ENCODE data around the gene GINS2. TPM values are rescaled to one million over a fixed set of nuclear protein-coding genes. Genes with fewer than 3 reads are reported as not detected.

The GINS2 gene
- total RNA-seq, 1 experiment from 2014 or later: 12.0 TPM

DNA sequence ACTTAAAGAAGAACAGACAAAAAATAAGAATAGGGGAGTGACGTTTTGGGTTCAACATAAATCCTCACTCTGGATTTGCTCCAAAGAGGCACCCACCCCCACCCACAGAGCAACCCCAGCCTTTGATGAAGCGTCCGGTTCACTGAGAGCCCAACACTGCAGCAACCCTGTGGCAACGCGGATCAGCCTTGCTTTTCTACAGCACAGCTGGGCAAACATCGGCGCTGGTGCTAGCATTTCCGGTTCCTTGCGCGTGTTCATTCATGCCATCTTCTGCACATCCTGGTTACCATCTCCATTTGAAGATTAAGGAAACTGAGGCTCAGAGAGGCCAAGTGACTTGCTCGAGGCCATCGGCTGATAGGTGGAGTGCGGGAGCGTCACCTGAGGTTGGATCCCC lies 8.7 kb upstream of the GINS2 start:
- no peak overlapping the region for H3K27ac ChIP-seq (ENCODE audit: low read length)
- TF ChIP-seq TCF7L2 (IDR thresholded peaks at IDR 0.05; ENCODE audit: low read depth, low read length): no peak
- no peak for TF ChIP-seq POLR2AphosphoS5 (IDR thresholded peaks at IDR 0.05; ENCODE audit: low read depth, low read length)
- TF ChIP-seq, protein P1, sequence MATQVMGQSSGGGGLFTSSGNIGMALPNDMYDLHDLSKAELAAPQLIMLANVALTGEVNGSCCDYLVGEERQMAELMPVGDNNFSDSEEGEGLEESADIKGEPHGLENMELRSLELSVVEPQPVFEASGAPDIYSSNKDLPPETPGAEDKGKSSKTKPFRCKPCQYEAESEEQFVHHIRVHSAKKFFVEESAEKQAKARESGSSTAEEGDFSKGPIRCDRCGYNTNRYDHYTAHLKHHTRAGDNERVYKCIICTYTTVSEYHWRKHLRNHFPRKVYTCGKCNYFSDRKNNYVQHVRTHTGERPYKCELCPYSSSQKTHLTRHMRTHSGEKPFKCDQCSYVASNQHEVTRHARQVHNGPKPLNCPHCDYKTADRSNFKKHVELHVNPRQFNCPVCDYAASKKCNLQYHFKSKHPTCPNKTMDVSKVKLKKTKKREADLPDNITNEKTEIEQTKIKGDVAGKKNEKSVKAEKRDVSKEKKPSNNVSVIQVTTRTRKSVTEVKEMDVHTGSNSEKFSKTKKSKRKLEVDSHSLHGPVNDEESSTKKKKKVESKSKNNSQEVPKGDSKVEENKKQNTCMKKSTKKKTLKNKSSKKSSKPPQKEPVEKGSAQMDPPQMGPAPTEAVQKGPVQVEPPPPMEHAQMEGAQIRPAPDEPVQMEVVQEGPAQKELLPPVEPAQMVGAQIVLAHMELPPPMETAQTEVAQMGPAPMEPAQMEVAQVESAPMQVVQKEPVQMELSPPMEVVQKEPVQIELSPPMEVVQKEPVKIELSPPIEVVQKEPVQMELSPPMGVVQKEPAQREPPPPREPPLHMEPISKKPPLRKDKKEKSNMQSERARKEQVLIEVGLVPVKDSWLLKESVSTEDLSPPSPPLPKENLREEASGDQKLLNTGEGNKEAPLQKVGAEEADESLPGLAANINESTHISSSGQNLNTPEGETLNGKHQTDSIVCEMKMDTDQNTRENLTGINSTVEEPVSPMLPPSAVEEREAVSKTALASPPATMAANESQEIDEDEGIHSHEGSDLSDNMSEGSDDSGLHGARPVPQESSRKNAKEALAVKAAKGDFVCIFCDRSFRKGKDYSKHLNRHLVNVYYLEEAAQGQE (IDR thresholded peaks at IDR 0.05; ENCODE audit: insufficient read depth in 1 of 2, low read depth in 2 of 2, low read length in 1 of 2): no peak
- no peak for TF ChIP-seq SIN3A (IDR thresholded peaks at IDR 0.05; ENCODE audit: borderline replicate concordance, insufficient read depth, low read depth, low read length)
- TF ChIP-seq, protein P2, sequence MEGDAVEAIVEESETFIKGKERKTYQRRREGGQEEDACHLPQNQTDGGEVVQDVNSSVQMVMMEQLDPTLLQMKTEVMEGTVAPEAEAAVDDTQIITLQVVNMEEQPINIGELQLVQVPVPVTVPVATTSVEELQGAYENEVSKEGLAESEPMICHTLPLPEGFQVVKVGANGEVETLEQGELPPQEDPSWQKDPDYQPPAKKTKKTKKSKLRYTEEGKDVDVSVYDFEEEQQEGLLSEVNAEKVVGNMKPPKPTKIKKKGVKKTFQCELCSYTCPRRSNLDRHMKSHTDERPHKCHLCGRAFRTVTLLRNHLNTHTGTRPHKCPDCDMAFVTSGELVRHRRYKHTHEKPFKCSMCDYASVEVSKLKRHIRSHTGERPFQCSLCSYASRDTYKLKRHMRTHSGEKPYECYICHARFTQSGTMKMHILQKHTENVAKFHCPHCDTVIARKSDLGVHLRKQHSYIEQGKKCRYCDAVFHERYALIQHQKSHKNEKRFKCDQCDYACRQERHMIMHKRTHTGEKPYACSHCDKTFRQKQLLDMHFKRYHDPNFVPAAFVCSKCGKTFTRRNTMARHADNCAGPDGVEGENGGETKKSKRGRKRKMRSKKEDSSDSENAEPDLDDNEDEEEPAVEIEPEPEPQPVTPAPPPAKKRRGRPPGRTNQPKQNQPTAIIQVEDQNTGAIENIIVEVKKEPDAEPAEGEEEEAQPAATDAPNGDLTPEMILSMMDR (IDR thresholded peaks at IDR 0.05): no peak
- H3K36me3 ChIP-seq (ENCODE audit: control insufficient read depth, insufficient read depth, low read length): no peaks in the 10 kb centered on the region
- ATAC-seq (no peak), DNase-seq (ENCODE audit: low read depth, low spot score) (no peak)
- H3K27me3 ChIP-seq (ENCODE audit: control insufficient read depth, insufficient read depth, low read length): no peaks in the 10 kb centered on the region
- intact Hi-C loops (cut with micrococcal nuclease; ENCODE audit: unreplicated experiment) (no loop called here), in situ Hi-C loops (cut with HindIII; ENCODE audit: low pct_unique_long_range_greater_than_20kb, low sequenced_read_pairs) (no loop called here)
- peaks cover 4% of the 10 kb centered on the region; the same call in 1 of the 2 replicates for H3K4me1 ChIP-seq (ENCODE audit: control insufficient read depth, insufficient read depth, low read length)
- CTCF ChIA-PET: interaction anchor here (0.9 kb wide), 1 partner anchor 12 kb away, joined by 3 read pairs; no protein-coding TSS in a partner anchor
- POLR2A ChIA-PET: no interaction called here
- H3K4me3 ChIP-seq (ENCODE audit: low read depth in 2 of 2, low read length in 2 of 2): no peak overlapping the region
- no TSS peak for BruUV-seq (replicated peaks)
- no peaks in the 10 kb centered on the region for H3K9me3 ChIP-seq (ENCODE audit: control insufficient read depth, insufficient read depth, low read depth, low read length)

DNA sequence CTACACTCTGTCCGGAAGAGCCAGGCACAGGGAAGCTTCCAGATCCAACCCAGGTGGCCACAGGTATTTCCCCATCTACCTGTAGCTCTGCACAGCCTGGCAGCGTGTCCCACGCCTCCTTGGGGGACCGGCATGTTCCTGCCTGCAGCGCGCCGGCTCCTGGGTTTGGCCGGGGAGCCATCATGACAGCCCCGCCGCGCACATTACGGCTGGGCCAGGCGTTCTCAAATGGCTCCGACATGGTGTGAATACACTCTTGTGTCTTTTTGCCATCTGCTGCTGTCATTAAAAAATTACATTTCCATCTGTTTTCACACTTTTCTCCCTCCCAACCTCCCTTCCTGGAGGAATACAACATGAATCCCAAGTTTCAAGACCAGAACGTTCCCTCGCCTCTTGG lies 8.0 kb upstream of the GINS2 start:
- H3K9me3 ChIP-seq (ENCODE audit: control insufficient read depth, insufficient read depth, low read depth, low read length): no peaks in the 10 kb centered on the region
- H3K27me3 ChIP-seq (ENCODE audit: control insufficient read depth, insufficient read depth, low read length): no peaks in the 10 kb centered on the region
- no peak overlapping the region for H3K4me3 ChIP-seq (ENCODE audit: low read depth in 2 of 2, low read length in 2 of 2)
- in situ Hi-C loops (cut with HindIII; ENCODE audit: low pct_unique_long_range_greater_than_20kb, low sequenced_read_pairs): no loop called here
- ChIA-PET POLR2A (no interaction called here), CTCF (no interaction called here)
- no peak overlapping the region for H3K27ac ChIP-seq (ENCODE audit: low read length)
- intact Hi-C loops (cut with micrococcal nuclease; ENCODE audit: unreplicated experiment): no loop called here
- ATAC-seq (no peak), DNase-seq (ENCODE audit: low read depth, low spot score) (no peak)
- no peaks in the 10 kb centered on the region for H3K36me3 ChIP-seq (ENCODE audit: control insufficient read depth, insufficient read depth, low read length)
- TF ChIP-seq, protein P1 (IDR thresholded peaks at IDR 0.05; ENCODE audit: insufficient read depth in 1 of 2, low read depth in 2 of 2, low read length in 1 of 2): no peak
- TF ChIP-seq, protein P2 (IDR thresholded peaks at IDR 0.05): no peak
- TF ChIP-seq POLR2AphosphoS5 (IDR thresholded peaks at IDR 0.05; ENCODE audit: low read depth, low read length) (no peak), TCF7L2 (IDR thresholded peaks at IDR 0.05; ENCODE audit: low read depth, low read length) (no peak), SIN3A (IDR thresholded peaks at IDR 0.05; ENCODE audit: borderline replicate concordance, insufficient read depth, low read depth, low read length) (no peak)
- no TSS peak for BruUV-seq (replicated peaks)
- H3K4me1 ChIP-seq (ENCODE audit: control insufficient read depth, insufficient read depth, low read length): peaks cover 4% of the 10 kb centered on the region; the same call in 1 of the 2 replicates
